Left lobe of liver (tissue), 2 donors: ENCODE measurements around the gene LIM2. TPM values are rescaled to one million over a fixed set of nuclear protein-coding genes. Genes with fewer than 3 reads are reported as not detected.

Source experiments
- ATAC-seq: fragments of 200-7000 bp; cut with Tn5 transposase; one replicate; pipeline ENCODE4 v1.9.1; 2020; ENCODE audit warnings: mild to moderate bottlenecking, moderate library complexity
- DNase-seq: peaks from one replicate; pipeline ENCODE4 v3.0.0-alpha.2; 2020; ENCODE audit warnings: low spot score
- total RNA-seq: library from RNA; stranded (reverse); gene quantifications from one replicate; pipeline ENCODE4 v1.2.1, GENCODE V29; 2021
- donor health status: DM: no; HTN: no; CAD: no; lungs with moderate emphysema.
- donor health status: DM: no; HTN: yes; CAD: no.

Gene LIM2
- total RNA-seq, 1 donor from 2014 or later, result not detected

DNA sequence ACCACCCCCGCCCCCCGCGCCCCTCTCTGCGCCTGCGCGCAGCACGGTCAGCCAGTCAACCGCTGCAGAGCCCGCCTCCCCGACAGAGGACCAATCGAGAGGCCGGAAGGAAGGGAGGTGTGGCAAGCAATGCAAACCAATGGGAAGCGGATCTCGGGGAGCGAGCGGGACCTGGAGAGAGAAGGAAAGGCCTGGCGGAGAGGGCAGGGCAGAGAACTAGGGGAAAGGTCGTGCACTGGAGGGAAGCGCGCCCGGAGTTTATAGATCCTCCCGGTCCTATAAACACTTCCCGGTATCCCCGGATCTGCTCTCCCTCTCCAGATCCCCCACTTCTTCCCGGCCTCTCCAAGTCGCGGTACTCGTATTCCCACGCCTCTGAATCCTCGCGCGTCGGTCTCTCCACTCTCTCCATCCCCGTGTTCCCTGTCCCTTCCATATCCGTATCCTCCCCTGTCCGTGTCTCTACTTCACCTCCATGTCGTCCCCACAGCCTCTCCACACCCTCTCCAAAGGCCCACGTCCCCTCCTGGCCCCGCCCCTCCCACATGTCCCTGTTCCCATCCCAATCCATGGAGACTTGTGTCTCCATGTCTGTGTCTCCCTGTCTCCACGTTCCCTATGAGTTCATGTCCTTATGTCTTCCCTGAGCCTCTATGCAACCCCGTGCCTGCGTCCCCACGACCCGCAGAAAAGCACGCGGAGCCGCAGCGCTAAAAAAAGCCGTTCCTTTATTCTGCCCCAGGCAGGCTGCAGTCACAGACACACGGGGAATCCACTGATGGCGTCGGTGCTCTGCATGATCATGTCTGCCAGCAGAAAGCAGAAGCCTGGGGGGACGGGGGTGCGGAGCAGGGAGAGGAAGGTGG lies 21.2 kb downstream of the LIM2 start:
- ATAC-seq, result peak; percentile 72
- peak; percentile 99 for DNase-seq

DNA sequence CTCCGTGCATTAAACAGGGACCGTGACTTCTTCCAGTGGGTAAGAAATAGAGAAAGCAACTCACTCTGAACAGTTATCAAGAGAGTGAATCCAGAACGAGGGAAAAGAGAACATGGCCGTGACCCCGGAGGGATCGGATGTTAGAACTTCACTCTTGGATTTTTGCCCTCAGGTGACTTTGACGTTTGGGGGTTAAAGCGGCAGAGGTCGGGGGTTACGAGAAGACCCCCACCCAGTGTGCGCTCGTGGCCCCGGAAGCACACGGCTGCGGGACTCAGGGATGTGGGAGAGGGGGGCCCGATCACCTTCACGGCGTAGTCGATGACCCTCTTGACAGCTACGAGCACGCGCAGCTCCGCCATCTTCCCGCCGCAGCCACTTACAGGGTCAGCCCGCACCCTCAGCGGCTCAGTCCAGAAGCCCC lies 21.8 kb downstream of the LIM2 start, which contains the start of gene ETFB:
Gene ETFB, minus strand, starts transcription at position 424 of the 424 bp plus-strand sequence. Its CDS starts 62 bp downstream, at position 362.
- DNase-seq (no peak), ATAC-seq (no peak)

DNA sequence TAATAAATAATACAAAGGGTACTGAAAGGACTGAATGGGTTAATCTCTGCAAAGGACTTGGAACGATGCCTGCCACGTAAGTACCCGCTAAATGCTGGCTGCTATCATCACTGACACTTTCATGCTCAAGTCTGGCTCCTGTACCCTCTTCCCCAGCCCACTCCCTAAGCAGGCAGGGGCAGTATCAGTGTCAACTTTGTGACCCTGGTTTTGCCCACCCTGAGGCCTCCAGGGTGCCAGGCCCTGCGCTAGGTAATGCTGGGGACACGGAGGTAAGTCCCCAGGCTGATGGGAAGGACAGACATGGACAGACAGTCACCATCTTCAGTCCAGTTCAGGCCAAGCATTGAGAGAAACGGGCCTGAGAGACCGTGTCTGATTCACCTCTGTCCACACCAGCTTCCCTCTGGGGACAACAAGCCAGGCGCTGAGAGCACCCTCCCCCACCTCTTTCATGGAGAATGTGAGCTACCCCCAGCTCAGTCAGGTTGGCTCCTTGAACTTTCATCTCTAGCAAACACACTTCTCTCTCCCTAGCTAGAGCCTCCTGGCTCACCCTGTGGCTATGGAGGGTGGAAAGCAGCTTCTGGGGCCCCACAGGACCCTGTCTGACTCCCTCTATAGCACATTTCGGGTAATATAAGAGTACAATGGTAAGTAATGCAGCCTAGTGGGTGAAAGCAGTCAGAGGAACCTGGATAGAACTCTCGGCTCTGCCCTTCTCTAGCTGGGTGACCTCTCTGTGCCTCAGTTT lies 22.4 kb downstream of the LIM2 start:
- ATAC-seq (peak; percentile 35), DNase-seq (peak; percentile 69)

DNA sequence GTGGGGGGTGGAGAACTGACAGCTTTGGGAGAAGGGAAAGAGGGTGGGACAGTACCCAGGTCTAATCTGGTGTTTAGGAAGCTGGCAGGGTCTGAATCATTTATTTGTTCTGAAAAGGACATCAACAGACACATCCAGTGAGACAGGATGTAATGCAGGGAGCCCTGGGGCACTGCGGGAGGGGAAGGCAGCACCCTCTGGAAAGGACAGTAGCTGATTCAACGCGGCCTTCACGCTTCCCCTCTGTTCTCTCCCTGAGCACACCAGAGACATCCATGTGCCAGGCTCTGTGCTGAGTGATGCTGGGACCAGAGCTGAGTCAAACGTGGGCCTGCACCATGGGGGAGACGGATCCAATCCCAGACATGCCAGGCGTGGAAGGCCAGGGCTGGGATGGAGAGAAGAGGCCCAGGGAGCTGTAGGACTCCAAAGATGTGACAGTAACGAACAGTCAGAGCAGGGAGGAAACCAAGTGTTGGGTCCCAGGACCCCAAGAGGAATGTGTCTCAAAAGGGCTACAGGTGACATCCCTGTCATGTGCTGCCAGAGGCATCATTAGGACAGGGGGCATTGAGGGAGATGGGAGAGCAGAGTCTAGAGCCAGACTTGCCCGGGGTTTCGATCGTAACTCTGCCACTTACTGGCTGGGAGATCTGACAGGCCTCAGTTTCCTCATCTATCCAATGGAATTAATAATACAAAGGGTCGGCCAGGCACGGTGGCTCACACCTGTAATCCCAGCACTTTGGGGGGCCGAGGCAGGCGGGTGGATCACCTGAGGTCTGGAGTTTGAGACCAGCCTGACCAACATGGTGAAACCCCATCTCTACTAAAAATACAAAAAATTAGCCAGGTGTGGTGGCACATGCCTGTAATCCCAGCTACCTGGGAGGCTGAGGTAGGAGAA lies 23.3 kb downstream of the LIM2 start:
- no peak for DNase-seq

DNA sequence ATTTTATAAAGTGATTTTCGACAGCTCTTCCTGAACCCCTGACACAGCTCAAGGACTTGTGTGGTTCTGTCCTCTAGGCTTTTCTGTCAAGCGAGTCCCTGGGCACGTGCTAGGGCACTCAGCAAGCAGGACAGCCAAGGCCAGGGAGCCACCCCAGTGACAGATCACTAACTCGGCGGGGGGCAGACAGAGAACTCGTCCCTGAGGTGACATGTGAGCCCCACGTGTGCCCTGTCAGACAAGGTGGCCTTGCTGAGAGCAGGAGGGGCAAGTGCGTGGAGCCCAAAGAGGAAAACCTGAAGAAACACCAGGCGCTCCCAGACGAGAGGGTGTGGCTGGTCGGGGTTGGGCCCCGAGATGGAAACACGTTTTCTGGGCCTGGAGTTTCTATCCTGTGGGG lies 26.5 kb downstream of the LIM2 start:
- DNase-seq (no peak), ATAC-seq (no peak)

More for the DNA sequence above, 23.3 kb downstream of the LIM2 start:
- no peak for ATAC-seq

DNA sequence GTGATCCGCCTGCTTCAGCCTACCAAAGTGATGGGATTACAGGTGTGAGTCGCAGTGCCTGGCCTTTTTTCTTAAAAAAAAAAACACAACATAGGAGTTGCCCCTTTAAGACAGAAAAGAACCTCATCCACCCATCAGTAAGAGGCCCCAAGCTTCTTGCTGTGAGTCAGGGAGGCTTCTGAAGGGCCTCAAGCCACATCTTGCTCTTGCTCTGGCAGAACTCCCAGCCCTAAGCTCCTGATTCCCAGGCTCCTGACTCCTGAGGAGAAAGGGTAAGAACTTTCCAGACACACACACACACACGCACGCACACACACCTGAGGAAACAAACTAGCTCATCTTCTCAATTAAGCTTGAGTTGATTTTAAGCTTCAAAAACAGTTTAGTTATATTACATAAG lies 28.5 kb downstream of the LIM2 start:
- DNase-seq (no peak), ATAC-seq (no peak)

DNA sequence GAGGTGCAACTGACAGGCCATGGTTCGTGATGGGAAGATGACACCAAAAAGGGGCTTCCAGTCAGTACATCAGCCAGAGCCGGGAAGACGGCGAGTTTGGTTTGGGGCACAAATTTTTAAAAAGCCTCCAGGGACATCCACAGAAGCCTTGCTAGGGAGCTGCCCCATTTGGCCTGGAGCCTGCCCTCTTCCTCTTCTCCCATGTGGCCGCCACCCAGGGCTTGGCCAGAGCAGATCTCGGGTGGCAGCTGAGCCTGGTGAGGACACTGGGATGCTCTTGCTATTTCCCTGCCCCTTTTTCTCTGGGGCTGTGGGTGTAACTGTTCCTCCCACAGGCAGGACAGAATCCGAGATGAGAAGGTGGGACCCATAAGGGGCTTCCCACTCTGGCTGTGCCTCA lies 29.8 kb downstream of the LIM2 start:
- ATAC-seq, result peak; percentile 47
- DNase-seq, result no peak

DNA sequence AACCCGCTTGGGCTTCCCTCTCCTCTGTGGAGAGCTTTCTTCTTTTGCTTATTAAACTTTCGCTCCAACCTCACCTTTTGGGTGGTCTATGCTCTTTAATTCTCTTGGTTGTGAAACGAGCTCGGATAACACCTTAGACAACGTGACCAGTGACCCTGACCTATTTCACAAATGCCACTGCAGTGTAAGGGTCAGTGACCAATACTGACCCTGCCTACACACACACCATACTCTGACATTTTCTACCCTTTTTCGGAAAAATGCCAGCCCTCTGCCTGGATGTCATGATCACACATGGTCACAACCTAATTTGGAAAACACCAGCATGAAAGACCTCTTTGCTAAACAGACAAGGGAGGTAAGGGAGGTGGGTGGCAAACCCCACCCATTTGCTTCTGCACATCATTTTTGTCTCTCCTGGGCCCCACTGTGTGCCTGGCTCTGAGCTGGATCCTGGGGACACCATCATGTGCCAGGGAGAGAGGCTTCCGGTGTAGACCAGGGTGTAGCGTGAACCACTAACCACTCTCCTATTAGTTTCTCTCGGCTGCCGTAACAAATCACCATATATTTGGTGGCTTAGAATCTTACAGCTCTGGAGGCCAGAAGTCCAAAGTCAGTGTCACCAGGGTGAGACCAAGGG lies 31.5 kb downstream of the LIM2 start:
- ATAC-seq, result peak; percentile 86

DNA sequence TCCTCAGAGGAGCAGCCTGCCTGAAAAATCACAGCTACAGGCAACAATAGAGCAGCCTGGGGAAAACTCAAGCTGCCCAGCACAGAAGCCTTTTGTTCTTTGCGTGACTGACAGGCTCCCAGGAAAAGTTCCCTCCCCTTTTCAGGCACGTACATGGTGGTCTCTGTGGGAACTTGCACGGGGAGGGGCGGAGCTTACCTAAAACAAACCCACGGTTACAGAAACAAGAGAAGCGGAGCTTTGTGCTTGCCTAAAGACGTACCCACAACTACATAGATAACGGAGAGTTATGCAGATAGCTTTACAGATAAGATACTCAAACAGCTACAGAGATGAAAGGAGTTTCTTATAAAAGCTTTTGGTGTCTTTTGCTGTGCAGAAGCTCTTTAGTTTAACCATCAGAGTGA lies 33.0 kb downstream of the LIM2 start:
- DNase-seq (no peak), ATAC-seq (no peak)

More for the DNA sequence above, 31.5 kb downstream of the LIM2 start:
- DNase-seq, result peak; percentile 85

DNA sequence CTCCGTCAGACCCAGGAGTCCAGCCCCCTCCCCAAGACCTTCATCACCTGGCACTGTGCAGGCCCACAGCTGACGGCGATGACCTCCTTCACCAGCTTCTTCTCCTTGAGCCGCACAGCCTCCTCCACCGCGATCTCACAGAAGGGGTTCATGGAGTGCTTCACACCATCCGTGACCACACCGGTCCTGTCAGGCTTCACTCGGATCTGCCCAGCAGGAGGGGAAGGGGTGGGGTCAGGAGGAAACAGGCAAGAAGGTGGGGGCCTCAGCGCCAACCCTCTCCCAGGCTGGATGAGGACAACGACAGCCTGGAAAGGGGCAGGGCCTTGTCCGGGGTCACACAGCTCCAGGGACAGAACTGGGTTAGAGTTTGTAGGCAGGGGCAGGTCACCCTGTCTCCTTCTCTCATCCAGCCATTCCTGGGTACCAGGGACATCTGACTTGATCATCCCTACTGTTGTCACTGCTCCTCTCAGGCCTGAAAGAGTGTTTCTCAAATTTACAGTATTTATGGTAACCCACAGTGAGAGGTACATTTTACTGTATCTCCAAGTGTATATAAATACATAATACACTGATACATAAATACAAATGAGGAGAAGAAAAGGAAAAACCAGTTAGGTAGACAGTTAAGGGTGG lies 33.6 kb downstream of the LIM2 start:
- ATAC-seq (no peak), DNase-seq (no peak)

DNA sequence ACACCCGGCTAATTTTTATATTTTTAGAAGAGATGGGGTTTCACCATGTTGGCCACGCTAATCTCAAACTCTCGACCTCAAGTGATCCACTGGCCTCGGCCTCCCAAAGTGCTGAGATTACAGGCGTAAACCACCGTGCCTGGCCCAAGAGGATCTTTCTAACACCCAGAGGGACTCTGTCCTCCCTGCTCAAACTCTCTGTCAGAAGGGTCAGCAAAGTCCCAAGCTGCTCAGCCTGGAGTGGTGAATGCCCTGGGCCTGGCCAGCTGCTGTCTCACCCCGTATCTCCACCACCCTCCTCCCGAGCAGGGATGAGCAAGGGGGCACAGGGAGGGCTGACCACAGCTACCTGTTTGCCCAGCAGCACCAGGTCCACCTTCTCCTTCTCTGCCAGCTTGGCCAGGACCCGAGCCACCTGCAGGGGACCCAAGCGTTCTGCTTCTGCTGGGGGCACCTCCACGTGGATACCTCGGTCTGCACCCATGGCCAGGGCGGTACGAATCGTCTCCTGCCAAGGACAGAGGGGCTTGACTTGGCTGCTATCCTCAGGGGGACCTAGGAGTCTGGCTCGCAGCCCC lies 34.9 kb downstream of the LIM2 start:
- DNase-seq, result no peak

DNA sequence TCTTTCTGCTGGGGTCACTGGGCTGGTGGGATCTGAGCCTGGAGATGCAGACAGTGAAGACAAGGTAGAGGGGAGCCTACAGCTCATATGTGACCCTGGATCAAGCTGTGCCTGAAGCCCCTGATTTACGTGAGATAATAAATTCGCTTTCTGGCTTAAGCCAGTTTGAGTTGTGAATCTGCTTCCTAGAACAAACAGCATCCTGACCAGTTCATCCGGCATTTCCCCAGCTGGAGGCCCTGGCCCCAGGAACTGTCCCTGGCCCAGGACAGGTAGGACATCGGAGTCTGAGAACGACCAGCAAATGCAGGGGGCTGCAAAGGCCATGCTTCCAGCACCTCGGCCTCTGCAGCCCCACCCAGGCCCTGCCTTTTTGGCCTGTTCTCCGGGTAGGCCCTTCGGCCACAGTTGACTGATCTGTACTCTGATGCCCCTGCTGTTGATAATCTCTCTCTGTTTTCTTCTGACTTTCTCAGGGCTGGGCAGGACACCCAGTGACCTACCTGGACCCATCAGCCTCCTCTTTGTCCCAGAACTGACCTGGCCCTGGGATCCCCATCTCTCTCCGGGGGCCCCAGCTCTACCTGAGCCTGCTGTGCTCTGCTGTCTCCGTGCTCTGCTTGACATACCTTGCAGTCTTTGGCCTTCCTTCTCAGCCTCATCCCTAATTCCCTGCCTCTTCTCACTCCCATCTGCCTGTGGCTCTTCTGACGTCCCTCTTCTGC lies 36.3 kb downstream of the LIM2 start:
- ATAC-seq (no peak), DNase-seq (no peak)

More for the DNA sequence above, 34.9 kb downstream of the LIM2 start:
- ATAC-seq, result no peak

DNA sequence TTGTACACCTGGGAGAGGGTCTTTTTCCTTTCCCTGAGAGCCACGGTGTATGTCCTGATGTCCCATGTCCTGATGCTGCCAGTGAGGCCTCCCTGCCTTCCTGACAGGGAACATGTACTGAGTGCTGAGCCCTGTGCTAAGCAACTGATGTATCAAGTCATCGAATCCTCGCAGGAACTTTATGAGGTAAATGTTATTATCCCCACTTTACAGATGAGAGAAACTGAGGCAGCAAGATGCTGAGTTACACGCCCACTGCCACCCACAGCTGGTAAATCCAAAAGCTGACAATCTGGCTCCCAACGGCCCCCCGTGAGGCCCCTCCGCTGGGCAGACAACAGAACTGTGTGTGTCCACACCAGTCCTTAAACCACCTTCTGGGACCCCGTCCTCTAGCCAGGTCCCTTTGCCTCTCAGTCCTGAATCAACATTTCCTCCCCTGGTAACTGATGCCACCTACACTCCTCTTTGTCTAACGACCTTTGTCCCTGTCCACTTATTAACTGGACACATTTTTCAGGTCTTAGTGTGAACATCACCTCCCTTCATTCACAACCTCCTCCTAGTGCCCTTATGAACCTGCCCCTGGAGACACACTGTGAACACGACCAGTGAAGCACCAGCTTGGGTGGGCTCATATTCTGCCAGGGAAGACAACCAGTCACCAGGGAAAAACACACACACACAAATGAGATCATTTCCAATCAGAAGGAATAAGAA lies 40.4 kb downstream of the LIM2 start:
- ATAC-seq, result peak; percentile 48
- no peak for DNase-seq

DNA sequence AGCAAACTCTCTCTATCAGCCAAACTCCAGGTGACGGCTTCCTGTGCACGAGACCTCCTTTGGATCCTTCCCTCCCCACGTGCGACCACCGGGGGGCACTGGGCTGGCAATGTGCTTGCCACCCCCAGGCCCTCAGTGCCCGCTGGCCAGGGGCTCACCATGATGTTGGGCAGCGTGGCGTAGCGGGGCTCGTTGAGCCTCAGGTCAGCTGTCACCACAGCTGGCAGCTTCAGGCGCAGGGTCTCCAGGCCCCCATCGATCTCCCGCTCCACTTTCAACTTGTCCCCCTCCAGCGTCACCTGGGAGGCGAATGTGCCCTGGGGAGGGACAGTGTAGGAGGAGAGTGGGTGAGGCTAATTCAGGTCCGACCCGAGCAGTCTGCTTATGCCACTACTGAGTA lies 41.0 kb downstream of the LIM2 start:
- DNase-seq (no peak), ATAC-seq (no peak)

DNA sequence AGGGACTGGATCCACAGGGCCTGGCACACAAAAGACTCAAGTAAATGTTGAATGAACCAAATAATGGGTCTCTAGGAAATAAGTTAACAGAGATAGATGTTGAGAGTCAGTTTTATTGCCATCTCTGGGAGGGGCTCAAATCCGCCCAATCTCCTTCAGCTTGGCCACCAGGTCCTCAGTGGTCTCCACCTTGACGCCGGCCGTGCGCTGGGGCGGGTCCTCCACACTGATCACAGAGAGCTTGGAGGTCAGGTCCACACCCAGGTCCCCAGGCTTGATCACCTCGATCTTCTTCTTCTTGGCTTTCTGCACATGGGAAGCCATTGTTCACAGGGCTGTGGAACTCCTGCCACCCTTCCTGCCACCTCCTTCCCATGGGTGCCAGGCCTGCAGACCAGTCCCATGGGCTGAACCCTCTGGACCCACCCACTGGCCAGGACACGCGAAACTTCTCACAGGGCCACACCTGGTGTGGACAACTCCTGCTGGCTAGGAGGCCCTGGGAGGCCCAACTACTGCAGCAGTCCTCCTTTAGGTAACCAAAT lies 42.6 kb downstream of the LIM2 start:
- DNase-seq (no peak), ATAC-seq (no peak)

DNA sequence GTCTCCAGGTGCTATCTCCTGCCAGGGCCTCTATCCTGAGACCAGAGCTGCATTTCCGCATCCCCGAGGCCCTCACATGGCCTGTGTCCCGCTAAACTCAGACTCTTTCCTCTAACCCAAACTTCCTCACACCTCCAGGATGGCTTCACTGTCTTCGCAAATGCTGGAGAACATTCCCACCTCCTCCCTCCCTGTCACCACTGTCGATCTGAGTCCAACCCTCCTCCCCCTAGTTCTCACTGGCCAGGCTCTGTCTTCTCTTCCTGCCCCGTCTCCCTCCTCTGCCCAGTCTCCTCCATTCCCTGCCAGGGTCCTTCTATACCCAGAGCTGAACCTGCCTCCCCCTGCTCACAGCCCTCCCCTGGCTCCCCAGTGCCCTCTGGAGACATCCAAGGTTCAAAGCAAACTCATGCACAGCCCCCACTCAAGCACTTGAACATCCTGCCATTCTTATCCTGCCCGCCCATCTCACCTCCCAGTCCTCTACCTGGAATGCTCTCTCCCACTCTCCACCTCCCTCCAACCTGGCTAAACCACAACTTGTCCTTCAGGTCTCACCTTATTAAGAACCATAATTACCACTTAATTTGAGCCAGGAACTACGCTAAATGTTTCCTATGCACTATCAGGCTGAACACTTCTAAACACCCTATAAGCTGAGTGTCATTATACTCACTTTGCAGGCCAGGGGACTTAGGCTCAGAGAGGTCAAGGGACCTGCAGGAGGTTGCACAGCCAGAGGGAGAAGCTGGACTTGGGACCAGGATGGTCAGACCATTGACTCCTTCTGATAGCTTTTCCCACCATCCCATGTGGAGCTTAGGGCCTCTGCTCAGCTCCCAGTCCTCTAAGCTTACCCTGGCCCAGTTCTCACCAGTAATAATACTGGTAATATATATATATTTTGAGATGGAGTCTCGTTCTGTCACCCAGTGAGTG lies 44.9 kb downstream of the LIM2 start:
- DNase-seq, result no peak

More for the DNA sequence above, 44.9 kb downstream of the LIM2 start:
- no peak for ATAC-seq
